HepG2 (cell line): ENCODE data around the gene IGLON5. TPM values are rescaled to one million over a fixed set of nuclear protein-coding genes. Genes with fewer than 3 reads are reported as not detected.
A peak's percentile ranks its signal among the peaks of the same experiment; 100 is the strongest.

Experiments used
- ATF3 ChIP-seq: sonication (generic); formaldehyde crosslinking; IDR thresholded peaks from 2 replicates; pipeline ENCODE4 v1.4.0; 2020; ENCODE audit warnings: missing genetic modification reagents
- ATF7 ChIP-seq, 2 experiments: fragments of 450-650 bp in 1 of 2; sonication (generic) in 1 of 2; formaldehyde crosslinking in 1 of 2; IDR thresholded peaks; 2 replicates each; pipeline versions ENCODE4 v1.4.0 to v1.6.1; 2016 to 2020; ENCODE audit warnings: antibody characterized with exemption in 1 of 2, mild to moderate bottlenecking in 1 of 2, missing genetic modification reagents in 1 of 2
- CBX5 ChIP-seq: sonication (generic); formaldehyde crosslinking; IDR thresholded peaks from 2 replicates; pipeline ENCODE4 v1.4.0; 2020; ENCODE audit warnings: missing genetic modification reagents, borderline replicate concordance
- CREBL2 ChIP-seq: sonication (generic); formaldehyde crosslinking; IDR thresholded peaks from 2 replicates; pipeline ENCODE4 v1.8.1; 2023; ENCODE audit warnings: missing genetic modification reagents, mild to moderate bottlenecking, borderline replicate concordance
- E2F5 ChIP-seq: sonication (generic); formaldehyde crosslinking; conservative IDR thresholded peaks from 2 replicates; pipeline ENCODE4 v1.4.0; 2020; ENCODE audit warnings: missing genetic modification reagents
- GATA4 ChIP-seq: sonication (generic); IDR thresholded peaks from 2 replicates; pipeline ENCODE4 v1.6.1; 2016; ENCODE audit warnings: antibody characterized with exemption, low read depth, borderline replicate concordance
- GFI1 ChIP-seq: sonication (generic); formaldehyde crosslinking; IDR thresholded peaks from 2 replicates; pipeline ENCODE4 v1.5.0; 2020; ENCODE audit warnings: missing genetic modification reagents, mild to moderate bottlenecking, borderline replicate concordance
- HMG20B ChIP-seq: conservative IDR thresholded peaks from 2 replicates; pipeline ENCODE4 v1.6.1; 2016; ENCODE audit warnings: missing genetic modification reagents, missing compliant biosample characterization
- ISL2 ChIP-seq: sonication (generic); formaldehyde crosslinking; IDR thresholded peaks from 2 replicates; pipeline ENCODE4 v1.5.0; 2020; ENCODE audit warnings: missing genetic modification reagents
- KDM2A ChIP-seq: sonication (generic); formaldehyde crosslinking; IDR thresholded peaks from 2 replicates; pipeline ENCODE4 v1.4.0; 2020; ENCODE audit warnings: low read depth, missing genetic modification reagents, borderline replicate concordance
- MBNL3 ChIP-seq: fragments of 250-450 bp; sonication (Bioruptor Pico); conservative IDR thresholded peaks from 2 replicates; pipeline ENCODE4 v1.8.0; 2022; ENCODE audit warnings: mild to moderate bottlenecking, inconsistent platforms
- MEF2D ChIP-seq: sonication (generic); formaldehyde crosslinking; IDR thresholded peaks from 2 replicates; pipeline ENCODE4 v1.5.1; 2020; ENCODE audit warnings: mild to moderate bottlenecking, missing genetic modification reagents
- MLLT10 ChIP-seq: sonication (generic); formaldehyde crosslinking; IDR thresholded peaks from 2 replicates; pipeline ENCODE4 v1.4.0; 2020; ENCODE audit warnings: missing genetic modification reagents
- NFYC ChIP-seq: IDR thresholded peaks from 2 replicates; pipeline ENCODE4 v1.6.1; 2016; ENCODE audit warnings: missing genetic modification reagents, missing compliant biosample characterization
- NR1H2 ChIP-seq: sonication (generic); formaldehyde crosslinking; IDR thresholded peaks from 2 replicates; pipeline ENCODE4 v1.8.1; 2022; ENCODE audit warnings: low read depth, missing genetic modification reagents, borderline replicate concordance
- POLR2A ChIP-seq, 2 experiments: IDR thresholded peaks; 2 replicates each; pipeline ENCODE4 v1.6.1; 2011; ENCODE audit warnings: low read depth in 2 of 2, low read length in 2 of 2, mild to moderate bottlenecking in 1 of 2, moderate library complexity in 1 of 2; ENCODE audit not compliant: insufficient read depth in 1 of 2
- POLR2AphosphoS2 ChIP-seq: IDR thresholded peaks from 2 replicates; pipeline ENCODE4 v1.6.1; 2011; ENCODE audit warnings: low read depth, low read length, improper control_type of control experiment
- RFX5 ChIP-seq: IDR thresholded peaks from 2 replicates; pipeline ENCODE4 v1.6.1; 2011; ENCODE audit warnings: low read depth, low read length, improper control_type of control experiment
- SKIL ChIP-seq: sonication (generic); formaldehyde crosslinking; IDR thresholded peaks from 2 replicates; pipeline ENCODE4 v1.8.0; 2022; ENCODE audit warnings: missing genetic modification reagents, mild to moderate bottlenecking, moderate library complexity, borderline replicate concordance
- TCF12 ChIP-seq, 2 experiments: fragments of 450-650 bp in 1 of 2; sonication (generic) in 1 of 2; formaldehyde crosslinking in 1 of 2; IDR thresholded peaks; 2 replicates each; pipeline versions ENCODE4 v1.6.1 to v1.8.0; 2017 to 2022; ENCODE audit warnings: antibody characterized with exemption in 1 of 2, mild to moderate bottlenecking in 1 of 2, missing genetic modification reagents in 1 of 2, moderate library complexity in 1 of 2
- TCF7L2 ChIP-seq: IDR thresholded peaks from 2 replicates; pipeline ENCODE4 v1.6.1; 2011; ENCODE audit warnings: mild to moderate bottlenecking, low read depth, low read length, moderate library complexity
- ZNF383 ChIP-seq: sonication (generic); formaldehyde crosslinking; IDR thresholded peaks from 2 replicates; pipeline ENCODE4 v1.4.0; 2020; ENCODE audit warnings: missing genetic modification reagents, mild to moderate bottlenecking, borderline replicate concordance
- ZNF431 ChIP-seq: sonication (generic); formaldehyde crosslinking; IDR thresholded peaks from 2 replicates; pipeline ENCODE4 v1.9.0; 2022; ENCODE audit warnings: missing genetic modification reagents, low read depth, mild to moderate bottlenecking, borderline replicate concordance
- ZNF580 ChIP-seq: IDR thresholded peaks from 2 replicates; pipeline ENCODE4 v1.6.1; 2016; ENCODE audit warnings: low read depth, borderline replicate concordance
- ZNF781 ChIP-seq: sonication (generic); formaldehyde crosslinking; IDR thresholded peaks from 2 replicates; pipeline ENCODE4 v1.5.1; 2020; ENCODE audit warnings: borderline replicate concordance, mild to moderate bottlenecking, missing genetic modification reagents; ENCODE audit errors: not compliant biosample characterization
- ZSCAN12 ChIP-seq: sonication (generic); formaldehyde crosslinking; IDR thresholded peaks from 2 replicates; pipeline ENCODE4 v1.9.0; 2021; ENCODE audit warnings: mild to moderate bottlenecking, missing genetic modification reagents
- polyA plus RNA-seq, 8 experiments: library from polyadenylated mRNA; depleted of rRNA in 3 of 8; stranded (reverse) in 7 of 8; unstranded in 1 of 8; fragments of >200 nt; fragmentation: Illumina TruSeq in 4 of 8; extraction: Trizol in 4 of 8; gene quantifications; 2 replicates each; pipeline versions ENCODE4 v1.2.1 to v1.2.3, GENCODE V29; 2011 to 2016; ENCODE audit warnings: low read depth in 4 of 8, missing spikeins in 1 of 8, mixed read lengths in 1 of 8; ENCODE audit not compliant: insufficient read depth in 1 of 8
- total RNA-seq, 5 experiments: library from RNA; depleted of rRNA; stranded (reverse); fragments of >200 nt; fragmentation: Illumina TruSeq; extraction: Trizol; gene quantifications; 2 replicates each; pipeline ENCODE4 v1.2.3, GENCODE V29; 2016; ENCODE audit warnings: low read depth in 1 of 5

Gene IGLON5
- total and polyA plus RNA-seq, 2 of the 13 experiments (the other 11 are each of a cell fraction or from before 2014, with no cell fraction given) = 0.04 to 5.7 TPM

- TF ChIP-seq SKIL (CRISPR knock-in tag) (peak; percentile 51; the same call in 1 of the 2 replicates), ZNF580 (CRISPR knock-in tag) (peak; percentile 66; the same call in 1 of the 2 replicates), ISL2 (CRISPR knock-in tag) (no peak; the same call in 1 of the 2 replicates), ZSCAN12 (CRISPR knock-in tag) (no peak), ZNF431 (CRISPR knock-in tag) (no peak), GATA4 (peak; percentile 53; the same call in 1 of the 2 replicates), RFX5 (no peak), TCF12 (IDR thresholded peaks at IDR 0.05) (no peak), TCF12 (CRISPR knock-in tag; IDR thresholded peaks at IDR 0.05) (peak; percentile 59; the same call in 1 of the 2 replicates), ZNF383 (0 out of 2 replicates have a peak, but pooled peaks have one; percentile 76), ATF3 (CRISPR knock-in tag) (0 out of 2 replicates have a peak, but pooled peaks have one; percentile 45), MEF2D (CRISPR knock-in tag) (no peak; the same call in 1 of the 2 replicates), NFYC (CRISPR knock-in tag) (0 out of 2 replicates have a peak, but pooled peaks have one; percentile 40), KDM2A (CRISPR knock-in tag) (peak; percentile 45; the same call in 1 of the 2 replicates), POLR2A (IDR thresholded peaks at IDR 0.05; ENCODE audit: insufficient read depth in 1 of 2, low read depth in 2 of 2, low read length in 2 of 2) (peak; percentile 90 to 93), ATF7 (IDR thresholded peaks at IDR 0.05) (no peak), ATF7 (CRISPR knock-in tag; IDR thresholded peaks at IDR 0.05) (no peak), CBX5 (CRISPR knock-in tag) (peak; percentile 88; the same call in 1 of the 2 replicates), GFI1 (CRISPR knock-in tag) (0 out of 2 replicates have a peak, but pooled peaks have one; percentile 66), TCF7L2 (no peak), POLR2AphosphoS2 (no peak), HMG20B (CRISPR knock-in tag) (no peak; the same call in 1 of the 2 replicates), E2F5 (CRISPR knock-in tag) (no peak), MBNL3 (CRISPR knock-in tag) (no peak), MLLT10 (no peak), ZNF781 (CRISPR knock-in tag) (no peak), NR1H2 (CRISPR knock-in tag) (no peak), CREBL2 (0 out of 2 replicates have a peak, but pooled peaks have one; percentile 37)
These were observed 53.9 kb downstream of the IGLON5 start (continued) for GRCh38 chr19:51365211-51365964.
